GM04504 (cell line): ENCODE results near the gene MPL.

Experiments used
- DNase-seq: peaks from one replicate; pipeline ENCODE4 v3.0.0-alpha.2; 2012; ENCODE audit warnings: low read depth

MPL gene

DNA sequence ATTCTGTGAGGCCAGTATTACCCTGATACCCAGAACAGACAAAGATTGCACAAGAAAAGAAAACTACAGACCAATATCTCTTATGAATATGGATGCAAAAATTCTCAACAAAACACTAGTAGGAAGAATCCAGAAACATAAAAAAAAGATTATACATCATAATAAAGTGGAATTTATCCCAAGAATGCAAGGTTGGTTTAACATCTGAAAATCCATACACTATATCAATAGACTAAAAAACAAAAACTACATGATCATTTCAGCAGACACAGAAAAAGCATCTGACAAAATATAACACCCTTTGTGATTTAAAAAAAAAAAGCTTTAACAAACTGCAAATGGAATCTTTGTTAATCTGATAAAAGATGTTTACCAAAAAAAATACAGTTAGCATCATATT lies 12.2 kb upstream of the MPL start:
- no peak for DNase-seq

DNA sequence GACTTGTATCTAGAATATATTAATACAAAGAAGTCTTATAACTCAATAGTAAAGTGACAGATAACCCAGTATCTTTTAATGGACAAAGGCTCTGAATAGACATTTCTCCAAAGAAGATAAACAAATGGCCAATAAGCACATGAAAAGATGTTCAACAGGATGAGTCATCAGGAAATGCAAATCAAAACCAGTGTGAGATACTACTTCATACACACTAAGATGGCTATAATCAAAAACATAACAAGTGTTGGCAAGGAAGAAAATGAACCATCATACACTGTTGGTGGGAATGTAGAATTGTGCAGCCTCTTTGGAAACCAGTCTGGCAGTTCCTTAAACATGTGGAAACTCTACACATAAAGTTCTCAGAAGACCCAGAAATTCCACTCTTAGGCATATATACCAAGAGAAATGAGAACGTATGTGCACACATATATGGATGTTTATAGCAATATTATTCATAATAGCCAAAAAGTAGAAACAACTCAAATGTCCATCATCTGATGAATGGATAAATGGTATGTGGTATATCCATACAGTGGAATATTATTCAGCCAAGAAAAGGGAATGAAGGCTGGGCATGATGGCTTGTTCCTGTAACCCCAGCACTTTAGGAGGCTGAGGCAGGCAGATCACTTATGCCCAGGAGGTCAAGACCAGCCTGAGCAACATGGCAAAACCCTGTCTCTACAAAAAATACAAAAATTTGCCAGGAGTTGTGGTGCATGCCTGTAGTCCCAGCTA lies 9.9 kb upstream of the MPL start:
- peak; percentile 24 for DNase-seq

DNA sequence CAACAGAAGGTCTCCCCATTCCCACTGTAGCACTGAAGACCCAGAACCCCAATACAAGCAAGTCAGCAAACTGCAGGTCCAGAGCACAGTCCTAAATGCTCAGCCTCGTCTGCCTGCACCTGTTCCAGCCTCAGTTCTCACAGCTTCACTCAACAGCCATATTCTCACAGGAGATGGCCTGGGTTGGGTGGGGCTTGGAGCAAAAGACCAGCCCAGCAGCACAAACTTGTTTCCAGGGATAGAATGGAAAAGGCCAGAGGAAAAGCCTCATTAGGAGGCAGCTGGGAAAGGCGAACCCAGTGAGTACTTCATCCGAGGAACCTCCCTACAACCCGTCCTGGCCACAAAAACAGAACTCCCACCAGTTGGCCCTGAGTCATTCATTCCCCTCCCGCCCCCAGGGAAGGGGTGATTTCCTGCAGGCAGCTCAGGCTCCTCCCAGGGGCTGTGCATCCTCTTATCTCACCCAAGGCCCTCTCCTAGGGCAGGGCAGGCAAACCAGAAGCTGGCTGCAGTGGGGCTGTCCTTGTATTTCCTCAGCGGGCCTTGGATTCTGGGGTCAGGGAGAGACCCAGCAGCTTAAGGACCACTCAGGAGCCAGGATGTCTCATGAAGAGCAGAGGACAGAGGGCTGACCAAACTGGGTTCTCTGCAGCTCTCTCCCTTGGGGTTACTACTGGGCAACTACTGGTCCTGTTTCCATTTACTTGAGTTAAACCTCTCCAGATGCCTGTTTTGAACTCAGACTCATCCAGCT lies 7.4 kb upstream of the MPL start:
- peak; percentile 22 for DNase-seq

DNA sequence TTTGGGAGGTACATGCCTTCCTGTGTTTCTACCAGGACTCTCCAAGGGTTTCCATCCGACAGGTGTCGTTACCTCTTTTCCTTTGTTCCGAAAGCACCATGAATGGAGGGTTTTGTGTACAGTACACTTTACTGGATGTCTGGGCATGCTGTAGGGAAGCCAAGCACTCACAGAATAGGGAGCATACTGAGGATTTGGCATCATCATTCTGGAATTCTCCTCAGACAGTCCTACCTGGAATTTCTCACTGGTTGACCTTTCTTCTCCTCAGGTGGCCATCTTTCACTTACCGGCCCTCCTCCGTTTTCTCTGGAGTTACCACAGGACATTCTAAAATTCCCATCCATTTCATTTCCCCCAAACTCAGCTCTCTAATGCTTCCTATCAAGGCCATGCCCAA lies 5.9 kb upstream of the MPL start:
- DNase-seq = no peak

DNA sequence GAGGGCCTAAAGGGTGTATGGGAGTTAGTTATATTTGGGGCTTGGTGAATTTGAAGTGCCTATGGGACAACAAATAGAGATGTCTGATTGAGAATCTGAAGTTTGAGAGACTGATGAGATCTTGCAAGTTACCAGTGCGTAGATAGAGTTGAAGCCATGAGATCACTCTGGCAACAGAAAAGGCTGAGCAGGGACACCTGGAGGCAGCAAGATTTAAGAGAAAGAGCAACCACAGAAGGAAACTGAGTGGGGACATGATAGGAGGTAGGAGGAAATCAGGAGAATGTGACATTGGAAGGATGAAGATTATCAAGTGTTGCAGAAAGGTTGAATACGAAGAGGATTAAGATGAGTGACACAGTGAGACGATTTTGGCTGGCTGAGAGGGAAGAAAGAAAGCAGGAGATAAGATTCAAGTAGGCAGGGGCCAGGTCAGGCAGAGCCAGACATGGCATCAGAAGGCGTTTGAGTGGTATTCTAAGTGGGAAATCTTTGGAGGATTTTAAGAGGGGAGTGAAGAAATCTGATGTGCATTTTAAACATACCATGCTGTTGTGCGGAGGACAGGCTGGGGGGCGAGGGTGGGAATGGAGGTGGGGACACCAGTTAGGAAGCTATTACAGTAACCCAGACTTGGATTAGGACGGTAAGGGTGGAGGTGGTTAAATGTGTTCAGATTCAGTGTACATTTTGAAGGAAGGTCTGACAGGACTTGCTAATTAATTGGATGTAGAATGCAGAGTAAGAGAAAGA lies 3.0 kb upstream of the MPL start:
- DNase-seq = no peak

DNA sequence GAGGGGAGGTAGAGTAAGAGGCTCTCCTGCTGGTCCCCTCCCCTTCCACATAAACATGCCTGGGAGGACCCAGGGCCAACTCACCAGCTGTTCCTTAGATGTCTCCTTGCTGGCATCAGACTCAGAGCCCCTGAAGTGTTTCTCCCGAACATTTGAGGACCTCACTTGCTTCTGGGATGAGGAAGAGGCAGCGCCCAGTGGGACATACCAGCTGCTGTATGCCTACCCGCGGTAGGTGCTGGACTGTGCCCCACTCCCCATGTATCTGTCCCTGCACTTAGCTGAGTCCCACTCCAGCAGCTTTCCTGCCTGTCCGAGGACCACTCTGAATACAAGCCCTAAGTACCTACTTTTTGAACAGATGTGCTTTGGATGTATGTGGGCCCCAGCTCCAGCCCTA lies 383 bp downstream of the MPL start:
- DNase-seq = no peak

DNA sequence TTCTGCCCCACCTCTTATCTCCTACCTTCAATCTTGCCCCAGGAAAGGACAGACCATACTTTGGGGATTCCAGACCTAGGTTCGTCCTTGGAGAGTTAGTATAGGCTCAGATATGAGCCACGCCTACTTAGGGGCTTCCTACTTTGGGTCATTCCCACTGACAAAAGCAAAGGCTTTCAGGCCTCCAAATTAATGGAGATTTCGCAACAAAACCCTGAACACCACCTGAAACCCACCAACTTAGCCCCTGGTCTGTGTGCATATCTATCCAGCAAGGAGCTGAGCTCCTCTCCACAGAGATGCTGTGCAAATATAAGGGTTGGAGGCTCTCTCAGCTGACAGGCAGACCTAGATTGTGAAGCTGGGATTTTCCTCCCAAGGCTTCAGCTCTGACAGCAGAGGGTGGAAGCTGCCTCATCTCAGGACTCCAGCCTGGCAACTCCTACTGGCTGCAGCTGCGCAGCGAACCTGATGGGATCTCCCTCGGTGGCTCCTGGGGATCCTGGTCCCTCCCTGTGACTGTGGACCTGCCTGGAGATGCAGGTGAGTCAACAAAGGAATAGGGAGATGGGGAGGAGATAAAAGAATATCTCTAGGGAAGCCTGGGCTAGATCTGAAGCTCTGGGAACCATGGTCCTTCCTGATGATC lies 2.1 kb downstream of the MPL start:
- no peak for DNase-seq

DNA sequence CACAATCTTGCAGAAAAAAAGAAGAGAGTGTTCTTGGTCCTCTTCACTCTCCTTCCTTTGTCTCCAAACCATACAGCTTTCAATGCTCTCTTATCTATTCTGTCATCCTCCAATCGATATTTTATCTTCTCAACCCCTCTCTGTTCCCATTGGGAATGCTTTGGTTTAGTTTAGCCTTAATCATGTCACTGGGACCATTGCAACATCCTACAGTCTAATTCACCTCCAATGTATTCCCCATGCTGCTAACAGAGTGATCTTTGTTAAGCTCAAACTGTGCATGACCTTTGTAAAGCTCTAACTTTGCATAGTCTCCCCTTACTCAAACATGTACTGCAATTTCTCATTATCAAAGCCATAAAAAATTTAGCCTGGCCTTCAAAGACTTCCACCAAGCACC lies 2.9 kb downstream of the MPL start:
- DNase-seq = no peak

DNA sequence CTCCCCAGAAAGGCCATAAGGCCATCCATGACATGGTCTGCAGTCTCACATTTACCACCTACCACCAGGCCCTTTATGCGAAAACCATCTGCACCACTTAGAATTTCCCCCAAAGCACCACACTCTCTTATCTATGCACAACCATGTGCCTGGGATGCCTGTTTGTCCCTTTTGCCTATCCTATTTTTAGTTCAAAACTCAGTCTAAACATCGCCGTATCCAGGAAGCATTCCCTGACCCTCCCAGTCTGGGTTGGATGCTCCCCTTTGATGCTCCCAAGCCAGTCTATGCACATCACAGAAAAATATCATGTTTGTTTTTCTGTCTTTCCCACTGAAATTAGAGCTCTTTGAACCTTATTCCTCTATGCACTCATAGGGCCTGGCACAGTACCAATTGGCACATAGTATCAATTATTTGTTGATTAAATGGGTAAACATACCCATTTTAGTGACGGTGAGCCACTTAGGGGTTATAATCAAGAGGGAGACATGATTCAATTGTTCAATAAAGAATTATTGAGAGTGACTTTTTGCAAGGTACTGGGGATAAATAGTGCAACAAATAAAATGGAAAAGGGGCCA lies 6.7 kb downstream of the MPL start:
- DNase-seq = no peak

DNA sequence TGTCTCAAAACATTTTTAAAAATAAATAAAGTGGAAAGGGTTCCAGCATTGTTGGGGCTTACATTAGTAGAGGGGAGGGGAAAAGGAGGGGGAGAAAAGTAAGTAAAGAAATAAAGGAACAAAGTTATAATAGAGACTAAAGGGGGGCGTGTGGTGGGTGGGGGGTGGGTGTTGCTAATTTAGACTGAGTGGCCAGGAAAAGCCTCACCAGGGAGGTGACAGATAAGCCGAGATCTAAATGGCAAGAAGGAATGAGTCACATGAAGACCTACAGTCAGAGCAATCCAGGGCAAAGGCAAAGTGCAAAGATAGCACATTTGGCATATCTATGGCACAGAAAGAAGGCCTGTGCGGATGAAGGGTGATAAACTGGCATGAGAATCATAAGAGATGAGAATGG lies 7.5 kb downstream of the MPL start:
- DNase-seq = no peak

DNA sequence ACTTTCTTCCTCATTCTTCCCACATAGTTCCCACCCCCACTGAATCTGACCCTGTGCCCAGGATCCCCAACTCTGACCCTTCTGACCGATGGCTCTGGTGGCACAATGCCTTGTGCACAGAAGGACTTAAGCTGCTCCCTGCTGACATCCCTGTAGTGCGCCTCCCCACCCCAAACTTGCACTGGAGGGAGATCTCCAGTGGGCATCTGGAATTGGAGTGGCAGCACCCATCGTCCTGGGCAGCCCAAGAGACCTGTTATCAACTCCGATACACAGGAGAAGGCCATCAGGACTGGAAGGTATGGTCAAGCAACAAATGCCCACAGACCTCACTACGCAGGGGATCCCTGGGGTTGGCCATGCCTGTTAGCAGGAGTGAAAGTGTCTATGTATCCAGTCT lies 9.0 kb downstream of the MPL start:
- no peak for DNase-seq

DNA sequence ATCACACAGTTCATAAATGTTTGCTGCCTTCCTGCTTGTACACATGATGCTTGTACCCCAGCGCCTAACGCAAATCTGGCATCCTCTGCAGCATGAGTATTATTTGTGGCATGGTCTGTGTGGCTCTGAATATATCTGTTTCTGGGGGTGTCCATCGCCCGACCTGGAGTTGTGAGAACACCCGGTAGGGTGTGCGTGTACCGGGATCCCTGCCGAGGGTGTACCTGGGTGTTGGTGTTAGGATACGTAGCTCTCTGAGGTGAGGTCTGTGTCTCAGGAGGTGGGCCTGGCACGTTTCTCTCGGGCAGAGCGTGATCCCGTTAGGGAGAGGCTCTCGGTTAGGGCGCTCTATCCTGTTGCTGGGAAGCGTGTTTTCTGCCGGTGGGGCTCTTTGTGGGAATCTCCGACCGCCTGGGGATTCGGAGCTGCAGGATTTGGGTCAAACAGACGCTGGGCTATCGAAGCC lies 10.8 kb downstream of the MPL start:
- no peak for DNase-seq

DNA sequence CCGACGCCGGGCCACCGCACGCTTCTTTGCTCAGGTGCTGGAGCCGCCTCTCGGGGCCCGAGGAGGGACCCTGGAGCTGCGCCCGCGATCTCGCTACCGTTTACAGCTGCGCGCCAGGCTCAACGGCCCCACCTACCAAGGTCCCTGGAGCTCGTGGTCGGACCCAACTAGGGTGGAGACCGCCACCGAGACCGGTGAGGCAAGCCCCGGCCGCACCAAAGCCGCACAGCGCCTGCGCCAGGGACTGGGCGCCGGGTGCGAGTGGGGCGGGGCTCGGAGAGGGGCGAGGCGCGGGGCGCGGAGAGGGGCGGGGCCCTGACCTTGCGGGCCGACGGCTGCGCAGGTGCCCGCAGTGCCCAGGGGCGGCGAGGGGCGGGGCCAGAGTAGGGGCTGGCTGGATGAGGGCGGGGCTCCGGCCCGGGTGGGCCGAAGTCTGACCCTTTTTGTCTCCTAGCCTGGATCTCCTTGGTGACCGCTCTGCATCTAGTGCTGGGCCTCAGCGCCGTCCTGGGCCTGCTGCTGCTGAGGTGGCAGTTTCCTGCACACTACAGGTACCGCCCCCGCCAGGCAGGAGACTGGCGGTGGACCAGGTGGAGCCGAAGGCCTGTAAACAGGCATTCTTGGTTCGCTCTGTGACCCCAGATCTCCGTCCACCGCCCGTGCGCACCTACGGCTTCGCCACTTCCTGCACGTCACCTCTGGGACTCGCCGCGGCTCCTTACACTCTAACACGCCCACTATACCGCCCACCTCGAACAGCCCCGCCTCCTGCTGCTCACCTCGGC lies 11.4 kb downstream of the MPL start:
- no peak for DNase-seq

DNA sequence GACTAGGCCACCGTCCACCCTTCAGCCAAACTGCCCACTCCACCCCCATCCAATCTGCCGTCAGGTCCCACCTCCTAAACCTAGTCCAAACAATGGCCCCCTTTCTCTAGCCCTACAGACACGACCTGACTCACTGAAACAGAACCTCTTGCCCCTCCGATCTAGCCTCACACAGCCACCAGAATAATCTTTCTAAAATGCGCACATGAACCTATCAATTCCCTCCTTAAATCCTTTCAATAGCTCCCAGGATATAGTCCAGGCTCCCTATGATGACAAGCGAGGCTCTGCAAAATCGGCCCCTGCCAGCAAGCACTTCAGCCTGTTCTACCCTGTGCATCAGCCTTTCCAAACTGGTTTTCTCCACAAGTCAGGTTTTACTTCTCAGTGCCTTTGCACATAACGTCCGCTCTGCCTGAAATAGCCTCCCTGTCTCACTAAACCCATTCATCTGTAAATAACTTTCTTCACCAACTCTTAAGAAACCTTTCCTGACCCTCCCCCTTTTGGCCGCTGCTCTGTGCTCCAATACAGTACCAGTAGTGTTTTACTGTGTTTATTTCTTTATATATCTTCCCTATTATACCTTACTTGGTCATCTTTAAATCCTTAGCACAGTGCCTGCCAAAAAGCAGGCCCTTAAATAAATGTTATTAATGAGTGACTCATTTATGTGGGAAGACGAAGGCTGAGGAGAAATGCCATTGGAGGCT lies 12.1 kb downstream of the MPL start:
- DNase-seq = no peak

DNA sequence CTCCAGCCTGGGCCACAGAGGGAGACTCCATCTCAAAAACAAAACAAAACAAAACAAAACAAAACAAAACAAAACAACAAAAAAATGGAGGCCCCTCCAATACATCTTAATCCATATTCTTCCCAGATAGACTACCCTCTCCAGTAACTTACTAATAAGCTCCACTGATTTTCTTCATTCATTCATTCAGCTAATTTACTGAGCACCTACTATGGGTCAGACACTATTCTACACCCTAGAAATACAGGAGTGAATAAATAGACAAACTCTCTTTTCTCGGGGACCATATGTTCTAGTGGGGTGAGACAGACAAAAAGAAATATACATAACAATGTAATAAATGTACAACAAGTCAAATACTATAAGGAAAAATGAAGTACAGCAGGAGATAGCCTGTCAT lies 13.4 kb downstream of the MPL start:
- DNase-seq = no peak

DNA sequence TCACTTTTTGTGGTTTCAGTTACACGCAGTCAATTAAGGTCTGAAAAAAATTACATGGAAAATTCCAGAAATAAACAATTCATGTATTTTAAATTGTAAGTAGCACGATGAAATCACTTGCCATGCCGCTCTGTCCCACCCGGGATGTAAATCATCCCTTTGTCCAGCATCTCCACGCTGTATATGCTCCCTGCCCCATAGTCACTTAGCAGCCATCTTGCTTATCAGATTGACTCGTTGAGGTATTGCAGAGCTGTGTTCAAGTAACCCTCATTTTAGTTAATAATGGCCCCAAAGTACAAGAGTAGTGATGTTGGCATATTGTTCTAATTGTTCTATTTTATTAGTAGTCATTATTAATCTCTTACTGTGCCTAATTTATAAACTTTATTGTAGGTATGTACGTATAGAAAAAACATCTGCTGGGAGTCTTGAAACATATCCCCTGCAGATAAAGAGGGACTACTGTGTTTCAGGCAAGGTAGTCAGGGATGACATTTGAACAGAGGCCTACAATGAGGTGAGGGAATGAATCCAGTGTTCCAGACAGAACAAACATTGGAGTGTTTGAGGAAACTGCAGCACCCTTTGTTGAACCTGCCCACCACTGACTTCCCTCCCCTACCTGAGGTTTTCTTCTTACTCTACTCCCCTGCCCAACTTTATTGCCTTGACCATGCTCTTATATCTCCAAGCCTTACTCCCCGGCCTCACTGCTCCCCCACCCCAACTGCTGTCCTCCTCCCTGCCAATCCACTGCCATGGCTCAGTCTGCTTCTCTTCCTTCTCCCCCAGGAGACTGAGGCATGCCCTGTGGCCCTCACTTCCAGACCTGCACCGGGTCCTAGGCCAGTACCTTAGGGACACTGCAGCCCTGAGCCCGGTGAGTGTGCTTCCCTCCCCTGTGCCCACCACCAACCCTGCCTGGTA lies 14.1 kb downstream of the MPL start:
- DNase-seq = no peak

DNA sequence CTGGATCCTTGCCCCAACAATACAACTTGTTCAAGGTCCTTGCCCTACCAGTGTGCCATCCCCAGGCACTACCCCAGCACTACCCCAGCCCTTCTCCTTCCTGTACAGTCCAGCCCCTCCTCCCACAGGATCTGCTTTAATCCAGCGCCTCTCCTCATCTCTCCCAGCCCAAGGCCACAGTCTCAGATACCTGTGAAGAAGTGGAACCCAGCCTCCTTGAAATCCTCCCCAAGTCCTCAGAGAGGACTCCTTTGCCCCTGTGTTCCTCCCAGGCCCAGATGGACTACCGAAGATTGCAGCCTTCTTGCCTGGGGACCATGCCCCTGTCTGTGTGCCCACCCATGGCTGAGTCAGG lies 14.7 kb downstream of the MPL start:
- no peak for DNase-seq

DNA sequence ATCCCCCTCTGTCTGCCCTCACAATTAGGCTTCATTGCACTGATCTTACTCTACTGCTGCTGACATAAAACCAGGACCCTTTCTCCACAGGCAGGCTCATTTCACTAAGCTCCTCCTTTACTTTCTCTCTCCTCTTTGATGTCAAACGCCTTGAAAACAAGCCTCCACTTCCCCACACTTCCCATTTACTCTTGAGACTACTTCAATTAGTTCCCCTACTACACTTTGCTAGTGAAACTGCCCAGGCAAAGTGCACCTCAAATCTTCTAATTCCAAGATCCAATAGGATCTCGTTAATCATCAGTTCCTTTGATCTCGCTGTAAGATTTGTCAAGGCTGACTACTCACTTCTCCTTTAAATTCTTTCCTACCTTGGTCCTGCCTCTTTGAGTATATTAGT lies 15.3 kb downstream of the MPL start:
- no peak for DNase-seq

DNA sequence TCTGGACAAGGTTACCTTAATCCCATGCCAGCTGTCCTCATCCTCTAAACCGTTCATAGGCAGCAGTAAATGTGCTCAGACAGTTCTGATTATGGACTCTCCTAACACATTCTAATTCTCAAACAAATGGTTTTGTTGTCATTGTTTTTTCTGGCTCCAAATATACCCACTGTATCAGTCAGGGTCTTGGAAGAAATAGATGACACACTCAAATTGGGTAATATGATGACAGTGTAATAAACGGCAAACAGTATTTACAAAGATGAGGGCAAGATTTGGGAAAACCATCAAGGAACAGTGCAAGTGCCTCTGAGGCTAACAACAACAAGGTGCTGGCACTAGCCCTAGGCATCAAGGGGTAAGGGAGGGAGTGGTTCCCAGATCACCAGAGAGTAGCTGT lies 16.9 kb downstream of the MPL start:
- DNase-seq = no peak

DNA sequence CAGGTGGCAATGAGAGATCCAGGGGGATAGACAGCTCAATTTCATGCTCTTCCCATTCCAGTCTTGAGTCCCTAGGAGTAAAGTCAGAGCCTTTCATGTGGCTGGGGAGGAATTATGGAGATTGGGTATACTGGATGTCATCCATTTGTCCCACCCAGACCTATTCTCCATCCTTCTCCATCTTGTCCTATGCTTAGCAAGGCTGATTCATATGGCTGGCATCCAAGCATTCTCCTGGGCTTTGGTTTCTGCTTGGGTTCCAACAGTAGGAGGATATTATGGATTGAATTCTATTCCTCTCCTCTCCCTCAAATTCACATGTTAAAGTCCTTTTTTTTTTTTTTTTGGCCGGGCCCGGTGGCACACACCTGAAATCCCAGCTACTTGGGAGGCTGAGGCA lies 17.3 kb downstream of the MPL start:
- DNase-seq = no peak
